ENCODE results near the gene NUP98.

NUP98 gene

GRCh38 chr11:3631331-3631730 lies 166.0 kb downstream of the NUP98 start:
- no peaks in the 10 kb centered on the region for H3K9me3 ChIP-seq (ENCODE audit: control insufficient read depth, insufficient read depth, low read depth, low read length)
- H3K36me3 ChIP-seq (ENCODE audit: control insufficient read depth in 2 of 2, insufficient read depth in 1 of 2, low read length in 2 of 2), result no peaks in the 10 kb centered on the region
- ChIA-PET CTCF (interaction anchor here (0.5 to 2.2 kb wide), 4 partner anchors 10 to 71 kb away, joined by 3 to 6 read pairs (median 3); no protein-coding TSS in a partner anchor), POLR2A (no interaction called here)
- H3K4me1 ChIP-seq (ENCODE audit: control insufficient read depth, insufficient read depth, low read length), result no peaks in the 10 kb centered on the region
- H3K4me3 ChIP-seq (ENCODE audit: low read depth, low read length), result no peak overlapping the region
- TF ChIP-seq KLF17 (tag by site-specific recombination; IDR thresholded peaks at IDR 0.05), result no peak
- TF ChIP-seq ZNF561 (tag by site-specific recombination; IDR thresholded peaks at IDR 0.05; ENCODE audit: borderline replicate concordance), result no peak
- no peak for TF ChIP-seq ZFP41 (tag by site-specific recombination; IDR thresholded peaks at IDR 0.05; ENCODE audit: borderline replicate concordance)
- TF ChIP-seq, protein P1, sequence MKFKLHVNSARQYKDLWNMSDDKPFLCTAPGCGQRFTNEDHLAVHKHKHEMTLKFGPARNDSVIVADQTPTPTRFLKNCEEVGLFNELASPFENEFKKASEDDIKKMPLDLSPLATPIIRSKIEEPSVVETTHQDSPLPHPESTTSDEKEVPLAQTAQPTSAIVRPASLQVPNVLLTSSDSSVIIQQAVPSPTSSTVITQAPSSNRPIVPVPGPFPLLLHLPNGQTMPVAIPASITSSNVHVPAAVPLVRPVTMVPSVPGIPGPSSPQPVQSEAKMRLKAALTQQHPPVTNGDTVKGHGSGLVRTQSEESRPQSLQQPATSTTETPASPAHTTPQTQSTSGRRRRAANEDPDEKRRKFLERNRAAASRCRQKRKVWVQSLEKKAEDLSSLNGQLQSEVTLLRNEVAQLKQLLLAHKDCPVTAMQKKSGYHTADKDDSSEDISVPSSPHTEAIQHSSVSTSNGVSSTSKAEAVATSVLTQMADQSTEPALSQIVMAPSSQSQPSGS (tag by site-specific recombination; IDR thresholded peaks at IDR 0.05; ENCODE audit: low read depth), result peak; percentile 21; the same call in 1 of the 2 replicates
- 0 out of 2 replicates have a peak, but pooled peaks have one; percentile 22 for TF ChIP-seq ZNF184 (tag by site-specific recombination; IDR thresholded peaks at IDR 0.05)
- no peak for TF ChIP-seq ZNF785 (tag by site-specific recombination; IDR thresholded peaks at IDR 0.05)
- H3K27ac ChIP-seq (ENCODE audit: extremely low read depth, low read depth, low read length), result no peak overlapping the region

GRCh38 chr11:3627291-3627690 lies 170.1 kb downstream of the NUP98 start:
- H3K9me3 ChIP-seq (ENCODE audit: control insufficient read depth, insufficient read depth, low read depth, low read length), result no peaks in the 10 kb centered on the region
- H3K4me3 ChIP-seq (ENCODE audit: low read depth, low read length), result no peak overlapping the region
- ChIA-PET POLR2A (no interaction called here), CTCF (interaction anchor here (0.6 kb wide), 1 partner anchor 987 kb away, joined by 3 read pairs; no protein-coding TSS in a partner anchor)
- H3K4me1 ChIP-seq (ENCODE audit: control insufficient read depth, insufficient read depth, low read length), result no peaks in the 10 kb centered on the region
- no peaks in the 10 kb centered on the region for H3K36me3 ChIP-seq (ENCODE audit: control insufficient read depth in 2 of 2, insufficient read depth in 1 of 2, low read length in 2 of 2)
- TF ChIP-seq ZNF473 (tag by site-specific recombination; IDR thresholded peaks at IDR 0.05) (no peak), GLIS1 (tag by site-specific recombination; IDR thresholded peaks at IDR 0.05) (peak; percentile 82)
- no peak overlapping the region for H3K27ac ChIP-seq (ENCODE audit: extremely low read depth, low read depth, low read length)

DNA sequence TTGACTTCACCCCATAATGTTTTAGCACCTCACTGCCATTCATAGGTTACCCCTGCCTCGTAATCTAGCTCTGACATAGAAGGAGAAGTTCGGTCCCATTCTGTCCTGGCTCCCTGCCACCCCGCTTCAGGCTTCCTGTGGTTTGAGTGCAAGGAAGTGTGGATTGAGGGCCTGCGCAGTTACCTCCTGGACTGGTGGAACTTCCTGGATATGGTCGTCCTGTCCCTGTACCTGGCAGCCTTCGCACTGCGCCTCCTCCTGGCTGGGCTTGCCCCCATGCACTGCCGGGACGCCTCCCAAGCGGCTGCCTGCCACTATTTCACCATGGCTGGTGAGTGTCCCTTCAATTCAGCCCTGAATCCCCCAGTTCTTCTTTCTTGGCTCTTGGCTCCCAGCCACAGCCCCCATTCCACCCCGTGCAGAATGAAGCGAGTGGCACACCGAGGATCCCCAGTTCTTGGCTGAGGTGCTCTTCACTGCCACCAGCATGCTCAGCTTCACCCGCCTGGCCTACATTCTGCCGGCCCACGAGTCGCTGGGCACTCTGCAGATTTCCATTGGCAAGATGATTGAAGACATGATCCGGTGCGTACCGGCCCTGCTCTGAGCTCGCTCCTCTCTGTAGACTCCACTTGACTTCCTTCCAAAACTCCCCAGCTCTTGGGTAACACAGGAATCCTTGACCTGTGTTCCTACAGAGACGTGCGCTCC lies 170.9 kb downstream of the NUP98 start:
- H3K9me3 ChIP-seq (ENCODE audit: control insufficient read depth, insufficient read depth, low read depth, low read length), result no peaks in the 10 kb centered on the region
- ChIA-PET CTCF (interaction anchor here (0.6 kb wide), 1 partner anchor 17 kb away, joined by 3 read pairs; no protein-coding TSS in a partner anchor), POLR2A (interaction anchor here (0.5 kb wide), 1 partner anchor 466 kb away, joined by 4 read pairs; no protein-coding TSS in a partner anchor)
- TF ChIP-seq HOXD13 (CRISPR knock-in tag; IDR thresholded peaks at IDR 0.05; ENCODE audit: borderline replicate concordance), result no peak
- no peaks in the 10 kb centered on the region for H3K36me3 ChIP-seq (ENCODE audit: control insufficient read depth in 2 of 2, insufficient read depth in 1 of 2, low read length in 2 of 2)
- H3K4me3 ChIP-seq (ENCODE audit: low read depth, low read length), result no peak overlapping the region
- no peaks in the 10 kb centered on the region for H3K4me1 ChIP-seq (ENCODE audit: control insufficient read depth, insufficient read depth, low read length)
- H3K27ac ChIP-seq (ENCODE audit: extremely low read depth, low read depth, low read length), result no peak overlapping the region

Data from HEK293 (cell line).